NCI-H1694 treated with DMSO at 0.1 percent for 48 hours (cell line): ENCODE results near the gene WDR91.

ENCODE experiments used
- DNase-seq: peaks from one replicate; lab custom pipeline; 2025; lab: John Stamatoyannopoulos, UW

The WDR91 gene

GRCh38 chr7:135197906-135198655 is 13.2 kb downstream of the WDR91 start:
- DNase-seq, result no peak

GRCh38 chr7:135197343-135197742 is 14.0 kb downstream of the WDR91 start:
- DNase-seq, result no peak

GRCh38 chr7:135195968-135196629 is 15.2 kb downstream of the WDR91 start:
- DNase-seq, result no peak

- DNase-seq, result no peak
These were observed 16.2 kb downstream of the WDR91 start for GRCh38 chr7:135195156-135195555.

GRCh38 chr7:135194494-135195095 is 16.7 kb downstream of the WDR91 start:
- no peak for DNase-seq

- DNase-seq, result no peak
These were observed 17.7 kb downstream of the WDR91 start for GRCh38 chr7:135193615-135194081.

- DNase-seq, result no peak
These were observed 18.3 kb downstream of the WDR91 start for GRCh38 chr7:135192914-135193536.

- DNase-seq, result no peak
These were observed 20.6 kb downstream of the WDR91 start for GRCh38 chr7:135190703-135191102.

- DNase-seq, result no peak
These were observed 21.4 kb downstream of the WDR91 start for GRCh38 chr7:135189961-135190360.

GRCh38 chr7:135189221-135189662 is 22.1 kb downstream of the WDR91 start:
- DNase-seq, result no peak

GRCh38 chr7:135188298-135188984 is 22.9 kb downstream of the WDR91 start:
- no peak for DNase-seq

- DNase-seq, result no peak
These were observed 24.5 kb downstream of the WDR91 start for GRCh38 chr7:135186841-135187253.

- DNase-seq, result no peak
These were observed 25.1 kb downstream of the WDR91 start for GRCh38 chr7:135186261-135186540.

- no peak for DNase-seq
These were observed 25.7 kb downstream of the WDR91 start for GRCh38 chr7:135185471-135186260.

GRCh38 chr7:135184254-135184841 is 27.0 kb downstream of the WDR91 start:
- no peak for DNase-seq

GRCh38 chr7:135183478-135183877 is 27.8 kb downstream of the WDR91 start:
- no peak for DNase-seq

- no peak for DNase-seq
These were observed 29.2 kb downstream of the WDR91 start for GRCh38 chr7:135181929-135182678.

GRCh38 chr7:135181261-135181928 is 29.9 kb downstream of the WDR91 start:
- no peak for DNase-seq

- DNase-seq, result no peak
These were observed 31.2 kb downstream of the WDR91 start for GRCh38 chr7:135180122-135180521.
